IPS-20b (cell line): ENCODE data around the gene LTA4H.

Experiments
- H3K27ac ChIP-seq: one replicate; pipeline ENCODE4 v1.5.1; 2013; ENCODE audit warnings: low read length
- H3K27me3 ChIP-seq: 2 replicates; pipeline ENCODE4 v1.6.1; 2013; ENCODE audit warnings: mild to moderate bottlenecking, low read length, inconsistent platforms; ENCODE audit not compliant: insufficient read depth
- H3K36me3 ChIP-seq: 2 replicates; pipeline ENCODE4 v1.6.1; 2013; ENCODE audit warnings: low read depth, mild to moderate bottlenecking, inconsistent platforms, low read length, moderate library complexity; ENCODE audit not compliant: insufficient read depth
- H3K4me1 ChIP-seq: 2 replicates; pipeline ENCODE4 v1.6.1; 2013; ENCODE audit warnings: mild to moderate bottlenecking, control low read depth, inconsistent platforms, low read length, moderate library complexity; ENCODE audit not compliant: insufficient read depth
- H3K4me3 ChIP-seq: 2 replicates; pipeline ENCODE4 v1.5.1; 2013; ENCODE audit warnings: mild to moderate bottlenecking, low read length, inconsistent platforms
- H3K9ac ChIP-seq: 2 replicates; pipeline ENCODE4 v1.6.1; 2013; ENCODE audit warnings: low read depth, mild to moderate bottlenecking, inconsistent platforms, low read length, moderate library complexity
- H3K9me3 ChIP-seq: 2 replicates; pipeline ENCODE4 v1.6.1; 2013; ENCODE audit warnings: mild to moderate bottlenecking, low read depth, low read length, inconsistent platforms; ENCODE audit not compliant: insufficient read depth

LTA4H gene

GRCh38 chr12:95966287-95966870, 69.0 kb downstream of the LTA4H start:
- Histone ChIP-seq H3K4me1 (peaks cover 4% of the 10 kb centered on the region; the same call in 1 of the 2 replicates), H3K9me3 (no peaks in the 10 kb centered on the region), H3K36me3 (no peaks in the 10 kb centered on the region), H3K4me3 (no peak overlapping the region), H3K27ac (no peak overlapping the region), H3K9ac (no peak overlapping the region), H3K27me3 (no peaks in the 10 kb centered on the region)

DNA sequence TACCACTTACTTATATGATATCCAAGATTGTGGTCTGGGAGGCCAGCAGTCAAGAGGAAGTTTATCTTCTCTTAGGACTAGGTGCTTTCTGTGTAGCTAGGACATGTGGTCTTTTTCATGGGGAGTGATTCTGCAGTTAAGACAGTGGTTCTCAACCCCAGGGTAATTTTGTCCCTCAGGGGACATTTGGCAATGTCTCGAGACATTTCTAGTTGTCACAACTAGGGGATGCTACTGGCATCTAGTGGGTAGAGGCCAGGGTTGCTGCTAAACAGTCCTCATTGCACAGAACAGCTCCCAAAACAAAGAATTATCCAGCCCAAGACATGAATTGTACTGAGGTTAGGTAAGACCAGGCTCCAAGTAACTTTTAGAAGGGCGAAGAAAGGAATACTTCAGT, 72.3 kb downstream of the LTA4H start:
- H3K4me3 ChIP-seq, result no peak overlapping the region
- no peaks in the 10 kb centered on the region for H3K9me3 ChIP-seq
- no peaks in the 10 kb centered on the region for H3K27me3 ChIP-seq
- no peak overlapping the region for H3K9ac ChIP-seq
- no peak overlapping the region for H3K27ac ChIP-seq
- H3K36me3 ChIP-seq, result no peaks in the 10 kb centered on the region
- H3K4me1 ChIP-seq, result no peaks in the 10 kb centered on the region

GRCh38 chr12:95962222-95962621, 73.2 kb downstream of the LTA4H start:
- no peaks in the 10 kb centered on the region for H3K9me3 ChIP-seq
- no peaks in the 10 kb centered on the region for H3K27me3 ChIP-seq
- H3K36me3 ChIP-seq, result no peaks in the 10 kb centered on the region
- no peak overlapping the region for H3K9ac ChIP-seq
- H3K4me1 ChIP-seq, result peaks cover 2% of the 10 kb centered on the region; the same call in 1 of the 2 replicates
- no peak overlapping the region for H3K4me3 ChIP-seq
- no peak overlapping the region for H3K27ac ChIP-seq

DNA sequence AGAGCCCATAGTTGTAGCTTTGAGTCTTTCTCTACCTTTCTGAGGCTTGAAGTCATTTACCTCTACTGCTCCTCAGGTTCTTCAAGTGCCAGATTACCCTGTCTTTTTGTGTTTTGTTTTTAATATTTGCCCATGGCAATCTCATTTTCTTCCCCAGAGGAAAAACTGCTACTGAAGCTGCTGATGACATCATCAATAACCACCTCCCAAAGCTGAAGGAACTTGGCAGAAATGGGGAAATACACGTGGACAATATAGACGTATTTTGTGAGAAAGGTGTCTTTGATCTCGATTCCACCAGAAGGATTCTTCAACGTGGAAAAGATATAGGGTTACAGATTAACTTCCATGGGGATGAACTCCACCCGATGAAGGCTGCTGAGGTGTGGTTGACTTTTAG, 75.1 kb downstream of the LTA4H start:
- Histone ChIP-seq H3K4me3 (no peak overlapping the region), H3K4me1 (peaks cover 5% of the 10 kb centered on the region; the same call in 1 of the 2 replicates), H3K9me3 (no peaks in the 10 kb centered on the region), H3K27ac (no peak overlapping the region), H3K36me3 (no peaks in the 10 kb centered on the region), H3K9ac (no peak overlapping the region), H3K27me3 (no peaks in the 10 kb centered on the region)

DNA sequence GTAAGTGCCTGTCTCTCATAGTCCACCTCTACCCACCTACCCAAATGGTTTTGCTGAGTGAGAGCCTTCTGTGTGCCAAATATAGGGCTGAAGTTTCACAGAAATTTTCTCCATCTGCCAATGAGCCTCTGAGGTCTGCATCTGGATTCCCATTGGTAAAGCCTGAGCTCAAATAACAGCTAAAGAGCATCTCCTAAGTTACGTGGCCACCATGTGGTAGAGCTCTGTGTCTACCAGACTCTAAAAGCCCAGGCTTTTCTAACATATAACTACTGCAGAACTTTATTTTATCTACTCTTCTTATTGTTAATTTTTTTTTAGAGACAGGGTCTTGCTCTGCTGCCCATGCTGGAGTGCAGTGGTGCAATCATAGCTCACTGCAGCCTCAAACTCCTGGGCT, 76.3 kb downstream of the LTA4H start:
- no peaks in the 10 kb centered on the region for H3K36me3 ChIP-seq
- H3K4me1 ChIP-seq, result peaks cover 5% of the 10 kb centered on the region; the same call in 1 of the 2 replicates
- no peaks in the 10 kb centered on the region for H3K9me3 ChIP-seq
- no peak overlapping the region for H3K4me3 ChIP-seq
- H3K9ac ChIP-seq, result no peak overlapping the region
- no peak overlapping the region for H3K27ac ChIP-seq
- H3K27me3 ChIP-seq, result no peaks in the 10 kb centered on the region

DNA sequence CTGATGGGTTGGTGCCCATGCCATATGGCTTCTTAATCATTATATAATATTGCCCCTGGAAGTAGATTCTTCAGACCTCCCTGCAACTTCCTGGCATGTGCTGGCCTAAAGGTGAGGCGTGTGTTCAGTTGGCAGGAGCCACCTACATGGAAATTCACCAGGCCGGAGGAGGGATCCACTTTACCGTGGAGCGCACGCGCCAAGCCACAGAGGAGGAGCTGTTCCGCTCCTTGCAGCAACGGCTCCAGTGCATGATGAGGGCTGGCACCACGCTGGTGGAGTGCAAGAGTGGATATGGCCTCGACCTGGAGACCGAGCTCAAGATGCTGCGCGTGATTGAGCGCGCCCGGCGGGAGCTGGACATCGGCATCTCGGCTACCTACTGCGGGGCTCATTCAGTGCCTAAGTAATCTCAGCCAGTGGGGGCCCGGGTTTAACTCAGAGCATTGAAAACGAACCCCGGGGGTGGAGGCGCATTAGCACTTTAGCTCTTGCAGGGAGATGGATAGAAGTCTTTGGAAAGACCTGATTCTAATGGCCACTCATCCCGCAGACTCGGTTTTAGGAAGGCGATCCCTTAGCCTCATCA, 78.7 kb downstream of the LTA4H start:
- H3K36me3 ChIP-seq, result no peaks in the 10 kb centered on the region
- H3K27me3 ChIP-seq, result no peaks in the 10 kb centered on the region
- H3K9ac ChIP-seq, result no peak overlapping the region
- H3K4me1 ChIP-seq, result peaks cover 5% of the 10 kb centered on the region; the same call in 1 of the 2 replicates
- H3K9me3 ChIP-seq, result no peaks in the 10 kb centered on the region
- H3K27ac ChIP-seq, result no peak overlapping the region
- H3K4me3 ChIP-seq, result no peak overlapping the region; the same call in 1 of the 2 replicates

- Histone ChIP-seq H3K9ac (no peak overlapping the region), H3K27ac (no peak overlapping the region), H3K36me3 (no peaks in the 10 kb centered on the region), H3K4me1 (peaks cover 5% of the 10 kb centered on the region; the same call in 1 of the 2 replicates), H3K27me3 (no peaks in the 10 kb centered on the region), H3K9me3 (no peaks in the 10 kb centered on the region), H3K4me3 (no peak overlapping the region)
These were observed 79.7 kb downstream of the LTA4H start for GRCh38 chr12:95955549-95956159.

GRCh38 chr12:95953000-95953399, 82.4 kb downstream of the LTA4H start:
- Histone ChIP-seq H3K27ac (no peak overlapping the region), H3K4me1 (peaks cover 16% of the 10 kb centered on the region), H3K4me3 (no peak overlapping the region), H3K36me3 (no peaks in the 10 kb centered on the region), H3K9me3 (no peaks in the 10 kb centered on the region), H3K27me3 (no peaks in the 10 kb centered on the region), H3K9ac (no peak overlapping the region)

DNA sequence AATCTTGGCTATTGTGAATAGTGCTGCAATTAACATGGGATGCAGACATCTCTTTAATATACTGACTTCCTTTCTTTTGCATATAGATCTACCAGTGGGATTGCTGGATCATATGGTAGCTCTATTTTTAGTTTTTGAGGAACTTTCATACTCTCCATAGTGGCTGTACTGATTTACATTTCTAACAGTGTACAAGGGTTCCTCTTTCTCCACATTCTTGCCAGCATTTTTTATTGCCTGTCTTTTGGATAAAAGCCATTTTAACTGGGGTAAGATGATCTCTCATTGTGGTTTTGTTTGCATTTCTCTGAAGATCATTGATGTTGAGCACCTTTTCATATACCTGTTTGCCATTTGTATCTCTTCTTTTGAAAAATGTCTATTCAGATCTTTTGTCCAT, 83.9 kb downstream of the LTA4H start:
- Histone ChIP-seq H3K27me3 (no peaks in the 10 kb centered on the region), H3K4me1 (peaks cover 12% of the 10 kb centered on the region), H3K9ac (no peak overlapping the region), H3K4me3 (no peak overlapping the region), H3K36me3 (no peaks in the 10 kb centered on the region), H3K27ac (no peak overlapping the region), H3K9me3 (no peaks in the 10 kb centered on the region)
